NB4 (cell line): ENCODE results near the gene PRIMPOL.

Experiments used
- POLR2A ChIP-seq: IDR thresholded peaks from 2 replicates; pipeline ENCODE4 v1.6.1; 2011; ENCODE audit warnings: mild to moderate bottlenecking; ENCODE audit not compliant: insufficient read length; ENCODE audit errors: extremely low read depth
- TF ChIP-seq, protein P1 (sequence below): IDR thresholded peaks from one replicate; pipeline ENCODE4 v1.5.1; 2012; ENCODE audit warnings: low read depth, low read length
- TF ChIP-seq, protein P2 (sequence below): IDR thresholded peaks from 2 replicates; pipeline ENCODE4 v1.6.1; 2011; ENCODE audit warnings: low read depth, low read length

DNA sequence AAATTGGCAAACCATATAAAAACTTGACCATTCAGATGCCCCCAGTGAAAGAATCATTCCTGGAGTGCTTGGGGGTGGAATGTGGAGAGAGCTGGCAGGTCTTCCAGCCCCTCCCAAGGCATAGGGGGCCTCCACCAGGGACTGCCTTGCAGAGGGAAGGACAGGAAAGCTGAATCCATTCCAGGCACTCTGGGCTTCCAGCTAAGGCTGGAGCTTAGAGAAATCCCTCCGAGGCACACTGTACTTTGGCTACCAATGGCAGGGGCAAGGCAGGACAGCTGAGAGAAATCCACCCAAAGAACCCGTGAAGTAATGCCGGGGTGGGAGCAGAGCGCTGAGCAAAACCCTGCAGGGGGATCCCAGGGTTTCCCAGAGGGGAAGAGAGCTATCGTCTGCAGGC lies 80.4 kb downstream of the PRIMPOL start:
- TF ChIP-seq, protein P1, sequence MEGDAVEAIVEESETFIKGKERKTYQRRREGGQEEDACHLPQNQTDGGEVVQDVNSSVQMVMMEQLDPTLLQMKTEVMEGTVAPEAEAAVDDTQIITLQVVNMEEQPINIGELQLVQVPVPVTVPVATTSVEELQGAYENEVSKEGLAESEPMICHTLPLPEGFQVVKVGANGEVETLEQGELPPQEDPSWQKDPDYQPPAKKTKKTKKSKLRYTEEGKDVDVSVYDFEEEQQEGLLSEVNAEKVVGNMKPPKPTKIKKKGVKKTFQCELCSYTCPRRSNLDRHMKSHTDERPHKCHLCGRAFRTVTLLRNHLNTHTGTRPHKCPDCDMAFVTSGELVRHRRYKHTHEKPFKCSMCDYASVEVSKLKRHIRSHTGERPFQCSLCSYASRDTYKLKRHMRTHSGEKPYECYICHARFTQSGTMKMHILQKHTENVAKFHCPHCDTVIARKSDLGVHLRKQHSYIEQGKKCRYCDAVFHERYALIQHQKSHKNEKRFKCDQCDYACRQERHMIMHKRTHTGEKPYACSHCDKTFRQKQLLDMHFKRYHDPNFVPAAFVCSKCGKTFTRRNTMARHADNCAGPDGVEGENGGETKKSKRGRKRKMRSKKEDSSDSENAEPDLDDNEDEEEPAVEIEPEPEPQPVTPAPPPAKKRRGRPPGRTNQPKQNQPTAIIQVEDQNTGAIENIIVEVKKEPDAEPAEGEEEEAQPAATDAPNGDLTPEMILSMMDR, result no peak
- TF ChIP-seq POLR2A, result no peak
- TF ChIP-seq, protein P2, sequence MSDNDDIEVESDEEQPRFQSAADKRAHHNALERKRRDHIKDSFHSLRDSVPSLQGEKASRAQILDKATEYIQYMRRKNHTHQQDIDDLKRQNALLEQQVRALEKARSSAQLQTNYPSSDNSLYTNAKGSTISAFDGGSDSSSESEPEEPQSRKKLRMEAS, result no peak
